Mucosa of descending colon (tissue), 3 donors: ENCODE measurements around the gene AURKA. TPM values are rescaled to one million over a fixed set of nuclear protein-coding genes. Genes with fewer than 3 reads are reported as not detected.
A peak's percentile ranks its signal among the peaks of the same experiment; 100 is the strongest.

ENCODE experiments used
- ATAC-seq: fragments of 200-7000 bp; cut with Tn5 transposase; one replicate; pipeline ENCODE4 v1.9.1; 2020; ENCODE audit warnings: mild to moderate bottlenecking, moderate library complexity
- DNase-seq, 3 donors: peaks; one replicate each; pipeline ENCODE4 v3.0.0-alpha.2; 2020
- H3K36me3 ChIP-seq: fragments of 200-600 bp; one replicate; pipeline ENCODE4 v1.8.0; 2021; ENCODE audit warnings: low read depth, mild to moderate bottlenecking
- H3K4me1 ChIP-seq: fragments of 200-600 bp; one replicate; pipeline ENCODE4 v1.8.0; 2021; ENCODE audit warnings: low read depth, mild to moderate bottlenecking
- H3K4me3 ChIP-seq: fragments of 200-600 bp; one replicate; pipeline ENCODE4 v1.8.0; 2021; ENCODE audit warnings: mild to moderate bottlenecking
- H3K9me3 ChIP-seq: fragments of 200-600 bp; one replicate; pipeline ENCODE4 v1.8.0; 2021; ENCODE audit warnings: mild to moderate bottlenecking
- CTCF ChIP-seq: fragments of 200-600 bp; IDR thresholded peaks from one replicate; pipeline ENCODE4 v1.8.0; 2022; ENCODE audit warnings: antibody characterized with exemption, mild to moderate bottlenecking
- intact Hi-C, 2 donors: fragments of 100-400 bp; cut with DNase I in 1 of 2; cut with micrococcal nuclease in 1 of 2; formaldehyde crosslinking; loops; one replicate each; pipeline versions ENCODE4 v1.11.0 to v1.11.1; 2022; cut with DNase I, micrococcal nuclease
- total RNA-seq, 3 donors: library from RNA; stranded (reverse); fragmentation: NEBNext Ultra II Directional in 2 of 3; extraction: Animal tissue kit (Norgen Biotek cat#: 25700) in 2 of 3; gene quantifications; one replicate each; pipeline versions ENCODE4 v1.2.1 to v1.2.4, GENCODE V29; 2021 to 2023
- donor health status: DM: no; HTN: no; CAD: no; lungs with moderate emphysema.
- donor health status: DM: no; HTN: no; CAD: no.
- donor health status: DM: no; HTN: yes; CAD: no.

AURKA gene
- total RNA-seq, 3 donors from 2014 or later, result 7.9 to 24.8 (median 11.2) TPM

GRCh38 chr20:56420940-56421688 lies 29.1 kb upstream of the AURKA start:
- no peaks in the 10 kb centered on the region for H3K36me3 ChIP-seq
- DNase-seq, result no peak
- no peak overlapping the region for H3K4me3 ChIP-seq
- no peak for ATAC-seq
- TF ChIP-seq CTCF, result no peak
- intact Hi-C loops, result no loop called here
- no peaks in the 10 kb centered on the region for H3K9me3 ChIP-seq
- no peaks in the 10 kb centered on the region for H3K4me1 ChIP-seq

- Histone ChIP-seq H3K4me3 (no peak overlapping the region), H3K9me3 (no peaks in the 10 kb centered on the region), H3K36me3 (no peaks in the 10 kb centered on the region), H3K4me1 (no peaks in the 10 kb centered on the region)
- TF ChIP-seq CTCF, result no peak
- DNase-seq (no peak), ATAC-seq (no peak)
- intact Hi-C loops, result no loop called here
Measured at GRCh38 chr20:56420028-56420427, 28.0 kb upstream of the AURKA start.

- H3K4me3 ChIP-seq, result no peak overlapping the region
Measured at GRCh38 chr20:56418385-56418861, 26.4 kb upstream of the AURKA start.

GRCh38 chr20:56417911-56418310 lies 25.9 kb upstream of the AURKA start:
- no peak for TF ChIP-seq CTCF
- intact Hi-C loops, result no loop called here
- H3K9me3 ChIP-seq, result no peaks in the 10 kb centered on the region
- ATAC-seq, result no peak
- no peak for DNase-seq
- H3K4me3 ChIP-seq, result no peak overlapping the region
- H3K4me1 ChIP-seq, result no peaks in the 10 kb centered on the region
- no peaks in the 10 kb centered on the region for H3K36me3 ChIP-seq

More at GRCh38 chr20:56418385-56418861, 26.4 kb upstream of the AURKA start:
- no peak for DNase-seq
- Histone ChIP-seq H3K36me3 (no peaks in the 10 kb centered on the region), H3K4me1 (no peaks in the 10 kb centered on the region), H3K9me3 (no peaks in the 10 kb centered on the region)
- peak; percentile 29 for ATAC-seq
- TF ChIP-seq CTCF, result no peak
- intact Hi-C loops, result no loop called here

- ATAC-seq (no peak), DNase-seq (no peak)
- TF ChIP-seq CTCF, result no peak
- no peaks in the 10 kb centered on the region for H3K36me3 ChIP-seq
- H3K4me1 ChIP-seq, result no peaks in the 10 kb centered on the region
- no peak overlapping the region for H3K4me3 ChIP-seq
- intact Hi-C loops, result no loop called here
- H3K9me3 ChIP-seq, result no peaks in the 10 kb centered on the region
Measured at GRCh38 chr20:56417402-56417801, 25.4 kb upstream of the AURKA start.
